GM19438 (cell line): Measurements from ENCODE around the gene ELMO1.

Experiments
- ATAC-seq: cut with Tn5 transposase; IDR thresholded peaks from one replicate; pipeline ENCODE4 v1.9.1; 2021; ENCODE audit warnings: low read depth; ENCODE audit not compliant: unreplicated experiment

The ELMO1 gene

DNA sequence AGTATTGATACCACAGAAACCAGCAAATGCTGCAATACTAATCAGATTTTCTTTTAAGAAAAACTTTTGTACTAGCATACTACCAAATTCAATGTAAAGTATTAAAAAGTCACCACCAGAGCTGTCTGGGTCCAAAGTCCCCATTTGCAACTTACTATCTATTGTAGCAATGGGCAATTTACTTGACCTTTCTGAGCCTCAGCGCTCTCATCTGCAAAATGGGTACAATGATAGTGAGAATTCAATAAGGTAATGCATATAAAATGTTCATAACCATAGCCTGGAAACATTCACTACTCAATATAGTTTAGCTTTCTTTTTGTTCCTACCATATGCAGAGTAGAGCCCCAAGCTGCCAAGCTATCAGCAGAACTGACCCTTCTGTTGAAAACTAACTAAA is 337.2 kb downstream of the ELMO1 start:
- ATAC-seq = no peak

DNA sequence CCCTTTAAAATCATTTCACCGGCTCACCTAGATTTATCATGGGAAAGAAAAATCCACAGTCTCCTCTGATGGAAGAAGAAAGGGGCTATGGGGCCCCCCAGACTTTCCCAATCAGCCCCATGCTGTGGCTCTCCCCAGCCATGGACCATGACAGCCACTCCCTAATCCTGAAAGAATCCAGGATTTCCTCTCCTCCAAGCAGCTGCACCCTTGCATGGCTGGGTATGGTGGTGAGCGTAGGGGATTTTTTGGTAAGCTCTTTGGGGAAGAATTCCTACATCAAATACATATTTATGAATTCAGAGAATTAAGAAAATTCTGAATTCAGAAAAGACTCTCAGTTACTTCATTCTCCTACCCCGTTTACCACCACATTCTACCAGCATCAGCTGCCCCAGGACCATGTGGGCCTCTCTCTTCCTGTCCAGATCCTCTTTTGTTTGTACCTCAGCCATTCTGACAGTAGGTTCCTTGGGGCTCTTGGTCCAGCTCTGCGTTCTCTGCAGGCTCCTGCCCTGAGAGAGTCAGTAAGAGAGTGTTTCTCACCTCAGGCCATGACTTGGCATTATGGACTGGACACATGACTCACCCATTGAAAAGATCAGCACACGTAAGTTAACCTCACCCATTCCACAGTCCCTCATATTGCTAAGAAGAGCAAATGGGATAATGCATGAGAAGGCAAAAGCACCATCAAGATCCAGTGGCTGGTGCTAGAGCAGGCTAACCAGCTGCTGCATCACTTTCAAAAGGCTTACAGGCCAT is 337.8 kb downstream of the ELMO1 start:
- ATAC-seq = no peak

DNA sequence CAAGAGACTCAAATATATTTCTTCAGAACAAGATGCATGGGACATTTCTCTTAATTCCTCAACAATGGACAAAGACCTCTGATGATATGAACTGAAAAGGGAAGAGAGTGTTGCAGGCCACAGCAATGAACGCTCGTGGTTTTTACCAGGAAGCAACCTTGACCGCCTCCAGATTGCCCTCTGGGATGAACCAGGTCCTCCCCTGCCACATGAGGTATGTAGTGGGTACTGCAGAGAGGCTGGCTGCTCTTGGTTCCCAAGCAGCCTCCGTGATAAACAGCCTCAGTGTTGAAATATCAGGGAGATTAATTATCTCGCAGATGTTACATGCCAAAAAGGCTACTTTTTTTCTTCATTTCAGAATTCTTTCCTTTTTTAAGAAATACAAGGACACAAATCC is 338.8 kb downstream of the ELMO1 start:
- ATAC-seq = no peak

DNA sequence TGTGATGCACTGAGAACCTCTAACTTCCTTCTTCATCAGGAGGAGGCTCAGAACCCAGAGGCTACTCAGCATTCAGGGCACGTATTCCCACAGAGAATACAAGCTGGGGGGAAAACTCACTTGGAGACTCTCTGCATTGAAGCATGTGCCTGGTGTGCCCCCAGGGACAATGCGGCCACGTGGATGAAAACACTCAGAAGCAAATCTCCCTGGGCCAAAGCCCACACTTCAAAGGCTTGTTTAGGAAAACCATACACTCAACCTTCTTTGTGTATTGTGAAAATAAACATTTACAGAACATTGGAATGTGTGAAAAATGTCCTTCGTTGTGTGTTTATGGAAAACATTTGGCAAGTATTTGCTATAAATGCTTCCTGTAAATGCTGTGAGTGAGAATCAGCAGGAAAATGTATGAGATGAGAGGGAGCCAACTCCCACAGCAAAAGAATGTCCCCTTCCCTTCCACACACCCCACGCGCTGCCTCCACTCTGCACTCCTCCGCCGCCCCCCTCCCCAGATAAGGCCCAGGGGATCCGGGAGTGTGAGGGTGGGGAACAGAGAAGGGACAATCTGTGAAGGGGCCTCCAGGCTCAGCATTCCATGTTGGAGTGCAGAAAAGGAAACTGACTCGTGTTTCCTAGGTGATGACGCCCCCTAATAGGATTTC is 339.5 kb downstream of the ELMO1 start:
- no peak for ATAC-seq

DNA sequence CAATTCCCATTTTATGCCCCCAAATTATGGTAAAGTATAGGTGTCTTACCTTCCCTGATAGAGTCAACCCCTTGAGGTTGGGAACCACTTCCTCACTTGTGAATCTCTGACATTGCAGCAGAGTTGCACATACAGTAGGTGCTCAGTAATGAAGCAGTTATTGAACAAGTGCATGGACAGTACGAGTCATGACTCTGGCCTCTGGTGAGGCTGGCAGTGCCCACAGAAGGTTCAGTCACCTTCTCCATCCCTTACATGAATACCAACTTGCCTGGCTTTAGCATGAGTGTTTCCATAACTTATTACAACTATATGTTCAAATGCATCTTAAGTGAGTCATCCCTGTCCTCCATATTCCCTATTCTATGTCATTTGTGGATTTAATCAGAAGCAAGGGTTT is 340.0 kb downstream of the ELMO1 start:
- ATAC-seq = no peak

DNA sequence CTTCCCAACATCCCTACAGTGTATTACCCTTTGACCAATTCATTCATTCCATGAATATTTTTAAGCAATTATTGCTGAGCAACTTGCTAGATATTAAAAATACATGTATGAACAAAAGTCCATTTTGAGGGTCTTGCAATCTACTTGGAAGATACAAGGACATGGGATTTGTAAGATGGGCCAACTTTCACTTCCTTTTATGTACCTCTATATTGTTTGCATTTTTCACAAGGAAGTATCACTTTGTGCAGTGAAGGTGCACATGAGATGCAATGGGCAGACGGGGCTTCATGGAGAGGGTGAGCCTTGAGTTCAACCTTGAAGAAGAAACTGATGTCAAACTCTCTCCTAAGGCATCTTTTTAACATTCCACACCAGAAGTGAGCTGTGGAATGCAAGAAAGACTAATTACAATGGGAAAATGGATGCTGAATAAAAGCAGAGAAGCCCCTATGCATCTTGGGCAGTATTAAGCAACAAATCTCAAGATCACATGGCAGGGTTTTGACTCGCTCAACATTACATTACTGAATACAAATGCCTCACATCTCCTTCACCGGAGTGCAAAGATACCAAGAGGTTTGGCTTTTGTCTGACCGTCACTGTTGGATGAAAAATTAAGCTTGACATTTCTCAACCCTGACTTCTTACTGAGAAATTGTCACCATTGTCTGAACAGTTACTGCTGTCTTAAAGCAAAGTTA is 341.5 kb downstream of the ELMO1 start:
- ATAC-seq = no peak

DNA sequence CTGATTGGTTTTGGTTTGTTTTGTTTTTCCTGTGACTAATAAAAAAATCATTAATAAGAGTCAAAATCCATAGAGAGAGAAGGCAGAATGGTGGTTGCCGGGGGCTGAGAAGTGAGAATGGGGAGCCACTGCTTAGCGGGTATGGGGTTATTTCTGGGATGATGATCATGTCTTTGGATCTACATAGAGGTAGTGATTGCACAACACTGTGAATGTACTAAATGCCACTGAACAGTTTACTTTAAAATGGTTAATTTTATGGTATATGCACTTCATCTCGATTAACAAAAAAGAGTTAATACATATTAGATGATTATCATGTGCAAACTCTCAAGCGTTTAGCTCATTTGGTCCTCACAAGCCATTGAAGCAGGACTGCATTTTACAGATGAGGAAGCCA is 342.9 kb downstream of the ELMO1 start:
- ATAC-seq = no peak

DNA sequence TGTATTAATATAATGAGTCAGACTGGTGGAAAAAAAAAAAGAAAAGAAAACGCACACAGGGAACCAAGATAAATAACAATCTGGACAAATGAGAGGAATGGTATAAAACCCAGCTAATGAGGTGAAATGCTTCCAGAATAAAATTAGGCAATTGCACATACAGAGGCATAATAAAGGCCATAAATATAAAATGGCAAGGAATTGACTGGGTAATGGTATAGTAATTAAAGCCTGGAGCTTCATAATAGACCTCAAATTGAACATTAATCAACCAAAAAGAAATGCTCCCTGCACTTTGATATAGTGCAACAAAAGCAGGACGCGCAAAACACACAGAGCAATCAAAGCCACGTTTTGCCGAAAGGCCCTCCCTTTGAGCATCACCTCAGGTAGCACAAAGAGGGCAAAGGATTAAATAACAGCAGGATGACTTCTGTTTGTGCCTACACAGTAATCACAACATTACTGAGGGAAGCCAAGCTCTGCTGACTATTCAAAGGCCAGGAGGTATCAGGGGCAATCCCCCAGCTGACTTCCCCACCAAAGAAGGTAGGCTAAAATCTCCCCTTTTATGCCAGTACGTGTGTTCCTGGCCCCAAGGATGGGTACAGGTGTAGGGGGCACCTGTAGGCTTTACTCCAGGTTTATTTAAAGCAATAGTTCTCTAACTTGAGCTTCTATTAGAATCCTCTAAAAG is 343.7 kb downstream of the ELMO1 start:
- no peak for ATAC-seq

DNA sequence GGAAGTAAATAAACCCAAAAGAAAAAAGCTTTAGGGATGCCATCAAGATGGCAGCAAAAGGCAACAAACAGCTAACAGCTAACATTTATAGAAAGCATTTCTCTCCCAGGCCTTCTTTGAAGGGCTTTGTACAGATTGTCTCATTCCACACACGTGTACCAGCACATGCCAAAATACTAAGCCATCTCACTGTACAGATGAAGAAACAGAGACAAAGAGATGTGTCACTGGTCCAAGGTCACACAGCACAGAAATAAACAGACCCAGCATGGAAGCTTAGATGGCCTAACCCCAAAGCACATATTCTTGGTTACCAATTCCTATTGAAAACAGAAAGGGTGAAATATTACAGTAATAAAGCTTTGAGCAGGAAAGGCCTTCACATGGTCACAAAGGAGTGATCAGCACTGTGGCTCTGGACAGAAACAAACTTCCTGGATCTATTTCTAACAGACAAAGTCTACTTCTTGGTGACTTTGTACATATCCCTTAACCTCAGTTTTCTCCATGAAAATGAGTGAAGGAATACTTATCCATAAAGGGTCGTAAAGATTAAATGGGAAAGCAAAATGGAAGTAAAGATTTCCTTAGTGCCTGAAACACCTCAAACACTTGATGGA is 346.0 kb downstream of the ELMO1 start:
- no peak for ATAC-seq

DNA sequence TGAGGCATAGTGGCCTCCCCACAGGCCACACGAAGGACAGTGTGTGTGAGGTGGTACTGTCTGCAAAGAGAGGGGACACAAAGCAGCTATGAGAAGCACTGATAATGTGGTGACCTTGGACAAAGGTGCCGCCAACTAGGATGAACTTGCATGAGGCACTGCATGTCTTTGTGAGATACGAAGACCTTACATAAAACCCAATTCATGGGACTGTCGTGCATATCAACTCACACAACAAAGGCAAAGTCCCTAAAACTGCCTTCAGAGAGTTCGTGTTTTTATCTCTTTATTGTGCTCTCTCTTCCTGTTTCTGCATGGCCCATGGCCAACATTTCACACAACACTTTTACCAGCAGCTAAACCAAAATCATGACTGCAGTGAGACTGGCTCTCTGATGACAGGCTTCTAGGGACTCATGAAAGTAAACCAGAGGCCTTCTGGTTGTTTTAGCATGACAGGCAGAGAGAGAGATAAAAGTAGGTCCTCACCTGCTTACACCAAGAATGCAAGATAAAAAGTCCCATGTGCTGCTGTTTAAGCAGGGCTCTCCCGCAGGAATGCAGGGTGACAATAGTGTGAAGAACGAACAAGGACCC is 347.8 kb downstream of the ELMO1 start:
- ATAC-seq = no peak

DNA sequence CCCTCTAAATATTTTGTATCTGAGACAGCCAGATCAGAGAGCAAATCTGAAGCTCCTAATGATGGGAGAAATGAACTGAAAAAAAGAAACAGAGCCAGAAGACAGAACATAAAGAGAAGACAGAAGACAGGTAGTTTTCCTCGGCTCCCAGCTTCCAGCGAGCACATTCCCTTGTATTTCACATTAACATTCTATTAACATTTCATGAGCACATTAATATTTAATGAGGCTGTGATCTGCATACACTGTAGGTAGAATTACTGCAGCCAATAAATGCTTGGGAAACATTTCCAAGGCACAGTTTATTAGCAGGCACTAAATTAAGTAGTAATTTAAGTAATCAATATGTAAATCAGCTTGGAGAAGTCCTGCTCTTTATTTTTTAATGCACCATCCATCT is 349.9 kb downstream of the ELMO1 start:
- ATAC-seq = no peak

DNA sequence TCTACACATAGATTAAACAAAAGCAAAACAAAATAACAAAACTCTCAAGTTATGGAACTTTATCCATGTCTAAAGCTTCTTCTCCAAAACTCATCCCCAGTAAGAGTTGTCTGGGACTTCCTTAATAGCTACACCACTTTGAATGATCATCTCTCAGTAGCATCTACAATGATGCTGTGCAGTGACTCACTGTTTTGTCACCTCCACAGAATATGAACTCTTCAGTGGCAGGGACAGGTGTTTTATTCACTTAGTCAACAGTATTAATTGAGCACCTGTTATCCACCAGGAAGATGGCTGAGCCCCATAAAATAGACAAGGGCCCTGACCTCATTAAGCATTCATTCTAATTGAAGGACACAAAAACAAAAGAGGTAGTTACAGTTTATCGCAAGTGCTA is 350.7 kb downstream of the ELMO1 start:
- ATAC-seq = no peak

DNA sequence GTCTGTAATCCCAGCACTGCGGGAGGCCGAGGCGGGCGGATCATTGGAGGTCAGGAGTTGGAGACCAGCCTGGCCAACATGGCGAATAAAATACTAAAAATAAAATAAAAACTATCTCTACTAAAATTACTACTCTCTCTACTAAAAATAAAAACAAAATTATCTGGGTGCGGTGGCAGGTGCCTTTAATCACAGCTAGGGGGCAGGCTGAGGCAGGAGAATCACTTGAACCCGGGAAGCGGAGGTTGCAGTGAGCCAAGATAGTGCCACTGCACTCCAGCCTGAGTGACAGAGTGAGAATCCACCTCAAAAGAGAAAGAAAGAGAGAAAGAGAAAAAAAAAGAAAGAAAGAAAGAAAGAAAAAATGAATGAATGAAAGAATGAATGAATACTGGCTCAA is 351.4 kb downstream of the ELMO1 start:
- ATAC-seq = no peak

DNA sequence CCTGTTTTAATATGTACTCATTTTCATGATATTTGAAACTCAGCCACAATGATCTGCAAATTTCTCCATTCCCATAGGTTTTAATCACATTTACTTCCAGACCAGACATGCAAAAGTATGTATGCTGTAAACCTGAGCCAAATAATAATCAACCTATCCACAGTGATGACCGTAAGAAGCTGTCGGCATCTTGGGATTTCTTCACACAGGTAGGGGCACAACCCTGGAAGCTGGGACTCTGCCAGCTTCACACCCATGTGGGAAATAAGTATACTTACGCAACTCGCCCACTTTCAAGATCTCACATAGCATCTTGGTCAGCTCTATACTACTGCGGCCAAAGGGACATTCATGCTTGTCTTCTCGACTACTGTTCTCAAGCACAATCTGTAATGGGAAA is 352.3 kb downstream of the ELMO1 start:
- no peak for ATAC-seq

DNA sequence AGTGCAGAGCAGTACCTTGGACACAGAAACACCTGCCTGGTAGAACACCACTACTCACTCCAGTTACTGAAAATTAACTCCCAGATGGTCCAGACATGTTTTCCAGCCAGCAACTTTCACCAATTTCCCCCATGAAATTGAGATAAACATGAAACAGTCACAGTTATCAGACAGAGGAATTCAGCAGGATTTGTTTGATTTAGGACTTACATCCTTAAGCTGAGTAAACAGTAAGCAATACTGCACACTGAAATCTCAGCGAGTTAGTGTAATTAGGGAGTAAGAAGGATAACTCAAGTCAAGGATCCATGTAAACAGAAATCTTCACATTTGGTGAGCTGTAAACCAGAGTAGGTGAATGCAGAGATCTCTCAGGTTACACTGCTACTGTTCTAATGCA is 353.5 kb downstream of the ELMO1 start:
- ATAC-seq = no peak

DNA sequence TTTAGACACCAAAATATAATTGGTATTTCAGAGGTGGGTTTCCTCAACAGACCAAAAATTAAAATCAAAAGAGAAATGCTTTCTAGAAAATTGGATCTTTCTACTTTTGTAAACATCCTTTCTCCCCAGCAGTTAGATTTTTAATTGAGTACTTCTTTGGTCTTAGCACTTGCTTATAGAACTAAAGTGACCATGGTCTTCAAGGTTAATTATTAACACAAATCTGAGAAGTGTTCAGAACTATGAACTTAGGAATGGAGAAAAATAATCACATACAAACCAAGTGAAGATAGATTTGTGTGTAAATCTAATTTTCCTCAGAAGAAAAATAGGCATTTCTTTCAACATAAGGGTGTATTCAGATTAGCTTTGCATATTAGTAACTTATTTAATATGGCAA is 355.4 kb downstream of the ELMO1 start:
- no peak for ATAC-seq

DNA sequence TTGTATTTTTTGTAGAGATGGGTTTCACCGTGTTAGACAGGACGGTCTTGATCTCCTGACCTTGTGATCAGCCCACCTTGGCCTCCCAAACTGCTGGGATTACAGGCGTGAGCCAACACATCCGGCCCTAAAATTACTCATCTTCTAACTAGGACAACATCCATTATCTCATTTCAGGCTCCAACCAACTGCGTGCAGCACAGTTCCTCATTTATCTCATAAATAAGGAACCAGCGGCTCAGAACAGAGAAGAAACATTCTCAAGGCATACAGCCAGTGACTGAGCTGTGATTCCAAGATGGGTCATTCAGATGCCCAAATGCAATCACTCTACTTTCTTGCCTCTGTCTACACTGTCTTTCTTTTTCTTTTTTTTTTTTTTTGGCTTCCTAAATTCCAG is 356.1 kb downstream of the ELMO1 start:
- no peak for ATAC-seq

DNA sequence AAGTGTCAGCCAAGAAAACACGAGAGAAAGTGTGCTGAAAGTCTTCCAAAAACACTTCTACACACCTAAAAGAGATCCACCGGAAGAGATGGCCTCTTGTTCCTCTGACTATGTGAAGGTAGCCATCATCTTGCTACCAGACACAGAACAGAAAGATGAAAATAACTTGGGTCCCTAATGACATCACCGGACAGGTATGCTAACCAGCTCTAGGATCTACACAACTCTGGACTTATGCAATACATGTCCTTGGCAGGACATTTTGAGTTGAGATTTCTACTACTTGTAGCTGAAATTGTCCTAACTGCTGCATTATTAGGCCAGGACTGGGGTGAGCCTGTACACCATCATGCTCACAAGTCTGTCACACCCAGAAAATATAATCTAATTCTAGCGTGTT is 358.7 kb downstream of the ELMO1 start:
- ATAC-seq = no peak

DNA sequence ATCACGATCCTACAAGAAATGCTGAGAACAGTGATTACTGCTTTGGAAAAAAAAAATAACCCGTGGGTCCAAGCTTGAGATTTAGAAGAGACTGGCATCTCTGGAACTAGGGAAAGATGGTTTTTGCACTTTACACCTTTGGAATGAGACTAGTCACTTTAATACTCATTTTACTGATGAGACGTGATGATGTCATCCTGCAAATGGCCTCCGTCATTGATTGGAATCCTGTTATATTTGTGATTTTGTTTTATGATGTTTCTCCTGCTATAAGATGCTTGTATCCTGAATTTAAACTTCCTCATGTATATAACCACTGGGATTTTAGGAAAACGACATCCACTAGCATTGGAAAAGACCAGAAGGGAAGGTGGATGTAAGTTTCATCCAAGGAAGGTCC is 363.1 kb downstream of the ELMO1 start:
- ATAC-seq = no peak

DNA sequence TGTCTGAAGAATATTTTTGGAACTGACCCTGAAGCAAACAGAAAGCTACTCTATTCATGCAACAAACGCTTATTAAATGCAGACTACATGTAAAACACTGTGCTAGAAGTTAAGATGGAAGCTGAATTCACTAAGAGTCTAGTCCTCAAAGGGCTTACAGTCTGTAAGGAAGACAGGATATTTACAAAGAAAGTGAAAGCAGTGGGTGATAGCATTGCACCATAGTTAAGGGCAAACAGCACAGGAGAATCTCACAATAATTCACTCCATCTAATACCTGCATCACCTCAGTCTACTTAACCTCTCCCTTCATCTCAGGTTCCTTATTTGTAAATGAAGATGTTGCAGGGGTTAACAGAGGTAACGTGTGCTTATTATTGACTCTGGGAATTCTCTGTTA is 364.4 kb downstream of the ELMO1 start:
- ATAC-seq = no peak
